Measurements from ENCODE around the gene ALOX15B.
"Not testable (repeated sequence)": the region's sequence is repeated elsewhere in the genome, so short reads cannot be mapped to it uniquely, and the experiment has no call there.

ALOX15B gene

DNA sequence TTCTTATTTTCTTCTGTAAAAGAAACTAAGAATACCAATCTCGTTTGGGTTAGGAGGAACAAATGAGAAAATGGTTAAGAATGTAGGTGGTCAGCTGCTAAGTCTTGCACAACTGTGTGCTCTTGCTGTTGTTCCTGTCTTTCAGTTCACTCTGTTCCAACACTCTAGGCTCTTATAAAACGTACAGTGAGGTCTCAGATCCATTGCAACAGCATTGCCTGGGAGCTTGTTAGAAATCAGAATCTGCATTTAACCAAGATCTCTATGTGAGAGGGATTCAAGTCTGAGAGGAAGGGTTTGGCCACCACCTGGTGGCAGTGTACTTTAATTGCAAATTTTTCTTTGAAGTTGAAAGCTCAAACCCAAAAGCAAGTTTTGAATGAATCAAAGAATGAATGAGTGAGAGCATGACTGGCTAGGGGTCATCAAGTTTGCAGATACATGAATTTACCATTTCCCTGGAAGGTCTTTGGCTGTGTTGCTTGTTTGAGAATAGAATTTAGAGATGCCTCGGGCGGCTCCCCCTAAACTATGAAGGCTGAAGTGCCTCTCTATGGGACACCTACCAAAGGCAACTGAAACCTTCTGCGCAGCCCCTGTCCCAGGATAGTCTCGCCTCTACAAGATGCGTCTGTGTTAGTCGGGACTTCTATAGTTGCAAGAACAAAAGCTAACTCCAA lies 2.5 kb downstream of the ALOX15B start:
- no peak for DNase-seq (ENCODE audit: low read depth in 2 of 2)

DNA sequence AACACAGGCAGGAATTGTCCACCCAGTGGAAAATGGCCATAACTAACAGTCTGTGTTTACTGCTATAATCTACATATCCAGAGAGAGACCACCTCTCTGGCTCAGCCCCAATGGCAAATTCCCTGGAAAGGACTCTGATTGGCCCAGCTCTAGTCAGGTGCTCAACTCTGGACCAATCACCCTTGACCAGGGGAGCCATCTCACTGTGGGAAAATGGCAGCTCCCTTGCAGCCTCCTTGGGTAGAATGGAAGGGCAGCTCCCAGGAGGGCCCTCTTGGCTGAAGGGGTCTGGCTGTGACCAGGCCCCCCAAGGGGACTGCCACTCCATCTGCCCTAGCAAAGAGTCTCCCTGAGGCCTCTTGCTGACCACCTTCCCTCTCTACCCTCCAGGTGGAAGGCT lies 3.1 kb downstream of the ALOX15B start:
- DNase-seq (ENCODE audit: low read depth in 2 of 2): no peak

DNA sequence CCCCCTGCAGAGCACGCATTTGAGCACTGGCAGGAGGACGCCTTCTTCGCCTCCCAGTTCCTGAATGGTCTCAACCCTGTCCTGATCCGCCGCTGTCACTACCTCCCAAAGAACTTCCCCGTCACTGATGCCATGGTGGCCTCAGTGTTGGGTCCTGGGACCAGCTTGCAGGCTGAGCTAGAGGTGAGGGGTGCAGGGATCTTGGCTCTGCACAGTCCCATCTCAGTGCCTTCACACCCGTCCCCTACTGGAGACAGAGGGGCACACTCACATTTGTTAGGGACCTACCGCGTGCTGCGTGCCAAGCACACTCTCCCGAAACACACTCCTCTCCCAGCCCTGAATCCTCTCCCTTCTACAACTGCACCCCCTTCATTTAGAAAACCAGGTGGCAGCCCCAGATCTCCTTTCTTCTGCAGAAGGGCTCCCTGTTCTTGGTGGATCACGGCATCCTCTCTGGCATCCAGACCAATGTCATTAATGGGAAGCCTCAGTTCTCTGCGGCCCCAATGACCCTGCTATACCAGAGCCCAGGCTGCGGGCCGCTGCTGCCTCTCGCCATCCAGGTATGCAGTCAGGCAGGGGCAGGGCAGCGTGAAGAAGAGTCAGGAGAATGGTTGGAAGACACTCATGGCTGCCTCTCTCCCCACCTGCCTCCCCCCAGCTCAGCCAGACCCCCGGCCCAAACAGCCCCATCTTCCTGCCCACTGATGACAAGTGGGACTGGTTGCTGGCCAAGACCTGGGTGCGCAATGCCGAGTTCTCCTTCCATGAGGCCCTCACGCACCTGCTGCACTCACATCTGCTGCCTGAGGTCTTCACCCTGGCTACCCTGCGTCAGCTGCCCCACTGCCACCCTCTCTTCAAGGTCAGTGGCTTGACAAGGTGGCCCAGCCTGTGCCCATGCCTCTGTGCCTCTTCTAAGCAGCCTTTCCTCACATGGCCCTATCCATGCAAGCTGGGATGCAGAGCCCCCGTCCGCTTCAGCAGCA lies 6.3 kb downstream of the ALOX15B start:
- DNase-seq (ENCODE audit: low read depth in 2 of 2): no peak

DNA sequence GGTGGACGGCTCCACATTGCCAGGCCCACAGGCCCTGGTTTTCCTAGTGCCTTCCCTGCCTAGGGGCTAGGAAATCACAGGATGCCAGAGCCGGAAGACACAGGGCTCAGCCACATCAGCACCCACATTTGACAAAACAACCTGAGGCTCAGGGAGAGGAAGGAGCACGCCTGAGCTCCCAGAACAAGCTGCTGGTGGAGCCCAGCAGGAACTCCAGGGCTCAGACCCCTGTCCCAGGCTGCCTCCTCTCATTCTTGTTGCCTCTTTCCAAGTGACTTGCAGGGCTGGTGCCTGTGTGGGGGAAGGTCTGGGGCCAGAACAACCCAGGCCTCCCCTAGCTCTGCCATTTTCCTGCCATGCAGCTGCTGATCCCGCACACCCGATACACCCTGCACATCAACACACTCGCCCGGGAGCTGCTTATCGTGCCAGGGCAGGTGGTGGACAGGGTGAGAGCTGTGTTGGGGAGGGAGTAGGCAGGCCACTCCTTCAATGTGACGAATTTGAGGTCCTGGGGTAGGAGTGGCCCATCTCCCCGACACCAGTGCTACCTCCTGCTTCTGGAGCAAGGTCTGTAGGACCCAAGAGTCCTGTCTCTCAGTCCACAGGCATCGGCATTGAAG lies 7.6 kb downstream of the ALOX15B start:
- no peak for DNase-seq (ENCODE audit: low read depth in 2 of 2)

DNA sequence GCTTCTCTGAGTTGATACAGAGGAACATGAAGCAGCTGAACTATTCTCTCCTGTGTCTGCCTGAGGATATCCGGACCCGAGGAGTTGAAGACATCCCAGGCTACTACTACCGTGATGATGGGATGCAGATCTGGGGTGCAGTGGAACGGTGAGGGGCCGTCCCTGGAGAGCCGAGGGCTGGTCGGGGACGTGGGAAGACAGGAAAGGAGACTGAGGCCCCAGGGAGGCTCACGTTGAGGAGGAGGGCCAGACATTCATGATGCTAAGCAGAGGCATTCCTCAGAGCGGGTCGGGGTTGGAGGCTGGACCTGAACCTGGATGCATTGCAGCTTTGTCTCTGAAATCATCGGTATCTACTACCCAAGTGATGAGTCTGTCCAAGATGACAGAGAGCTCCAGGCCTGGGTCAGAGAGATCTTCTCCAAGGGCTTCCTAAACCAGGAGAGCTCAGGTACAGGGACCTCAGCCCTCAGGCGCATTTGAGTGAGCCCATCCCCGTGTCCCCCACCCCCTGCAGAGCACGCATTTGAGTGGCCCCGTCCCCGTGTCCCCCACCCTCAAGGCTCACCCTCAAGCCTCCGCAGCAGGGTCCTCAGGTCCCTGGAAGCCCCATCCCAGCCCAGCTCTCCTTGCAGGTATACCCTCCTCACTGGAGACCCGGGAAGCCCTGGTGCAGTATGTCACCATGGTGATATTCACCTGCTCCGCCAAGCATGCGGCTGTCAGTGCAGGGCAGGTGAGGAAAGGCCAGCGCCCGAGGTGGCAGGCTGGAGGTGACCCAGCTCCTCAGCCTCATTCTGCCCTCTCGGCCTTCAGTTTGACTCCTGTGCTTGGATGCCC lies 8.3 kb downstream of the ALOX15B start:
- DNase-seq (ENCODE audit: low read depth in 2 of 2): no peak

DNA sequence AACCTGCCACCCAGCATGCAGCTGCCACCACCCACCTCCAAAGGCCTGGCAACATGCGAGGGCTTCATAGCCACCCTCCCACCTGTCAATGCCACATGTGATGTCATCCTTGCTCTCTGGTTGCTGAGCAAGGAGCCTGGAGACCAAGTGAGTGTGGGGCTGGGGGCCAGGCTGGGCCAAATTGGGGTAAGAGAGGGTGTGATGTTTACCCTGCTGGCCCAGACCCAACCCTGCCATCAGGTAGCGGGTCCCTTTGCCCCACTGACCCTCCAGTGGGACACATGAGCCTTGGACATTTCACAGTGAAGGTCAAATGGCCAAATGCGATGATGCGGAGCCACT lies 8.9 kb downstream of the ALOX15B start:
- DNase-seq (ENCODE audit: low read depth in 2 of 2): no peak

DNA sequence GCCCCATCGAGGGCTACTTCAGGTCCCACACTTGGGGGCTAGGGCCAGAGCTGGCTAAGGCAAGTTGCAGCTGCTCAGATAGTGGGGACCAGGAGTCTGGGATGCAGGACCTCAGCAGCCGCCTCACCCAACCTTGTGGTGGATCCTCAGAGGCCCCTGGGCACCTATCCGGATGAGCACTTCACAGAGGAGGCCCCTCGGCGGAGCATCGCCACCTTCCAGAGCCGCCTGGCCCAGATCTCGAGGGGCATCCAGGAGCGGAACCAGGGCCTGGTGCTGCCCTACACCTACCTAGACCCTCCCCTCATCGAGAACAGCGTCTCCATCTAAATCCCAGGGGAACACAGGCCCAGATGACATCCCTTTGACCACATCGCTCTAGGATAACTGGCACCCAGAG lies 9.4 kb downstream of the ALOX15B start:
- no peak for DNase-seq (ENCODE audit: low read depth in 2 of 2)

DNA sequence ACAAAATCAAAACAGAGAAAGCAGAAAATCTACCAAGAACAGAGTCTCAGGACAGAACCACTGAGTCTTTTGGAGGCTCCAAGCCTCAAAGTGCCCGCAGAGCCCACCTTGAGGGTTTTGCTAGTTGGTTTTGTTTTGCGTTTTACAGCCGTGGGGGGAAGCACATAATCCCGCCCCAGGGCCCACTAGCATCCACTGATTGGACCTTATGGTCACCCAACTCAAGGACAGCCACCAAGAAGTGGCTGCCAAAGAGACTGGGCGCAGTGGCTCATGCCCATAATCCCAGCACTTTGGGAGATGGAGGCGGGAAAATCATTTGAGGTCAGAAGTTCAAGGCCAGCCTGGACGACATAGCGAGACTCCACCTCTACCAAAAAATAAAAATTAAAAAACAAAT lies 9.9 kb downstream of the ALOX15B start:
- no peak for DNase-seq (ENCODE audit: low read depth in 2 of 2)

DNA sequence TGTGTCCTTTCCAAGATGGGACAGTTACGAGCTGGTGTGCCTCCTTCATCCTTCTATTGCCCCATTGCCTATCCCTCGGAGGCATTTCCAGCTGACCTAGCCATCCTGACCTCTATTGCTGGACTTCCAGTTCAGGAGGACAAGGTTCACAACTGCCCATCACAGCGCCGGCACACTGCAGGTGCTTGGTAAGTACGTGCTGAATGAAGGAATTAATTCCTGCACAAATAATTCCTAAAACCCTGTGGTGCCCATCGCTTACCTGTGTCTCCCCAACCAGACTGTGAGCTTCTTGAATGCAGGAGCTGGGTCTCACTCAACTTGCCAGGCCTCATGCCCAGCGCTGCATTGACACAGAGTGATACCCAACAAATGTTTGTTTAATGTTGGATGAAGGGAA lies 13.0 kb downstream of the ALOX15B start:
- no peak for DNase-seq (ENCODE audit: low read depth in 2 of 2)

DNA sequence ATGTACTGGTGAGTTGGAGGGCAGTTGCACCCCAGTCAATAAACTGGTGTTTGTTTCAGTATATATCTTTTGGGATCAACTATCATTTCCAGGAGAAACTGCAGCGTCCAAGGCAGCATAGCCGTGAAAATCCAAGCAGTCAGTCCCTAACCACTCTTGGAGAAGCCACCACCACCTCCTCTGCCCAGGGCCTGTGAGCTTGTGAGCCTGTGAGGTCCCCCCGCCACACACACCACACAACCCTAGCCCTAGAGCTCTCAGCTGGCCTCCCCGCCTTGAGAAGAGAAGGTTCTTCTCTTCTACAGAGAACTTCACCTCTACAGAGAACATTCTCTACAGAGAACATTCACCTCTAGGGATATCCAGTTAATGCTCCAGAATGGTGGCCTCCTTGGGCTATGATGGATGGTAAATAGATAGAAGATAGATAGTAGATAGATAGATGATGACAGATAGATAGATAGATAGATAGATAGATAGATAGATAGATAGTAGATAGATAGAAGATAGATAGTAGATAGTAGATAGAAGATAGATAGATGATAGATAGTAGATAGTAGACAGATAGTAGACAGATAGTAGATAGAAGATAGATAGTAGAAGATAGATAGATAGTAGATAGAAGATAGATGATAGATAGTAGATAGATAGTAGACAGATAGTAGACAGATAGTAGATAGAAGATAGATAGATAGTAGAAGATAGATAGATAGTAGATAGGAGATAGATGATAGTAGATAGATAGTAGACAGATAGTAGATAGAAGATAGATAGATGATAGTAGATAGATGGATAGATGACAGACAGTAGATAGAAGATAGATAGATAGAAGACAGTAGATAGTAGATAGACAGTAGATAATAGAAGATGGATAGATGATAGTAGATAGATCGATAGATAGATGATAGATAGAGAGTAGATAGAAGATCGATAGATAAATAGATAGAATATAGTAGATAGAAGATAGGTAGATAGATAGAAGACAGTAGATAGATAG lies 13.7 kb downstream of the ALOX15B start:
- DNase-seq (ENCODE audit: low read depth in 2 of 2): no peak

DNA sequence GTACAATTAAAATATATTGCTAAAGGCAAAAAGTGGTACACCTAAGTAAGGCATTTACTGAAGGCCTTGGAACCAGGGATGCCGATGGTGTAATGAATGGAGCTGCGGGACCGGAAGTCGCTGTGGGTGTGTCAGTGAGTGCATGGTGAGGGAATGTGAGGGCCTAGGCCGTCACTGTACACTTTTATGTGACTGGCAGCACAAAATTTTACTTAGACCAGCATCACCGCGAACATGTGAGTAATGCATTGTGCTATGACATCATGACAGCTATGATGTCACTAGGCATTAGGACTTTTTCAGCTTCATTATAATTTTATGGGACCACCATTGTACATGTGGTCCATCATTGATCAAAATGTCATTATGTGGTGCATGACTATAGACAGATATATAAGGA lies 14.7 kb downstream of the ALOX15B start:
- DNase-seq (ENCODE audit: low read depth in 2 of 2): no peak

DNA sequence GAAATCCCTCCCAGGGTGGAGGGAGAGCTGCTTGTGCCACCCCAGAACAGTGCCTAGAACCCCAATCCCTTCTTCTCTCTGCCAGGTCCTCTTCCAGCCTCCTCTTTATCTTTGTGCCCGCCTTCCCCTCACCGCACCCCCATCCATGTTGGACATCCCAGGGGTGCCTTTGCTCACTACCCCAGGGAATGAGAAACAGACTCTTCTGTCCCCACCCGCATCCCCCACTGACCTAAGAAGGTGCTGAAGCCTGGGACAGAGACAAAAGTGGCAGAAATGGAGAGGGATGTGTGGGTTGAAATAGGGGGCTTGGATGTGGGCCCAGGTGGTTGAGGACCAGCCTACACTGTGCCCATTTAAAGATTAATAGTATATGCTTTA lies 17.0 kb downstream of the ALOX15B start:
- DNase-seq (ENCODE audit: low read depth in 2 of 2): no peak

DNA sequence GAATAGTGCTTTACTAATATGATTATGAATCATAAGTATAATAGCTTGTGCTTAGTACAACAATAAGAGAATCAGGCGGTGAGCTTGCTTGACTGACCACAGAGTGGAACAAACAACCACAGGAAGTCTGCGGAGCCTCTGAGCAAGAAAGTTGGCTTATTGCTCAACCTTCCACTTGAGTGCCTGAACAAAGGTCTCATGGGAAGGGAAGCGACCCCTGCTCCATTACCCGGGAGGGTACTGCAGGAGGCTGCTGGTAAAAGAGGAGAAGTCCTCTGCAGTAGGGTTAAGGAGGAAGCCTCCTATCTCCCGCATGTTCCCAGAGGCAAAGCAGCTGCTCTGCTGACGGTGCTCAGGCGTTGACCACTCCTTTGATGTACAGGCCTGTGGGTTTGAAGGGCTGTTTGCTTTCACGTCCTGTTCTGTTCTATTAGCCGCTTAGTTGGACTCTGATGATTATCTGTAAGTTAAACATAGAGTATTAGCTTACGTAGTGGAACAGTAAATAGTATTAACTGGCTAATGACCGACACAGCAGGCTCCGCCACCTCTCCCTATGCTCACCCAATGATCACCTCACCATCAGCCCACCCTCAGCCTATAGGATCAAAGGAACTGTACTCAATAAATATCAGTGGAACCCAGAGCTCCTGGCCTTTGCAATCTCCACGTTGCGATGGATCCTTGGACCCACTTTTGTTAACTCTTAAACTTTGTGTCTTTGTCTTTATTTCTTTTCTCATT lies 17.5 kb downstream of the ALOX15B start:
- DNase-seq (ENCODE audit: low read depth in 2 of 2): peak; percentile 16 to 38

DNA sequence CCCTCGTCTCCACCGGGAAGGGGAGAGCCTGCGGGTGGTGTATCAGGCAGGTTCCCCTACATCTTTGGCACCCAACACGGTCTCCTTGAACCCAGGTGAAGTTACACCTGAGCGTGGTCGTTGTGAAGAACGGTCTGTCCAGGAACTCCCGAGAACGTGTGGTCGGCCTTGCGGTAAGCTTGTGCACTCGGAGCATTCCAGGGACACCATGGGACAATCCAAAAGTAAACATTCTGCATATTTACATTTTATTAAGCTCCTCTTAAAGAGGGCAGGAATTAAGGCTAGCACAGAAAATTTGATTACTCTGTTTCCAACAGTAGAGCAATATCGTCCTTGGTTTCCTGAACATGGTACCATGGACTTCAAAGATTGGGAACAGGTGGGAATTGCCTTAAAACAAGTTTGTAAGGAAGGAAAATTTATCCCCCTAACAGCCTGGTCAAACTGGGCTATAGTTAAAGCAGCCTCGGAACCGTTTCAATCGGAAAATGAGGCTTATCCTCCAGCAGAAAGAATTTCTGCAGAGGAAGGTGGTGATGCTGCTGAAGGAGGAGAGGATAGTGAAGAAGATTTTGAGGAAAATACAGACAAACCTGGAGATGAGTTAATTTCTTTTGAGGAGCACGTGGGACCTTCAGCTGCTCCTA lies 18.2 kb downstream of the ALOX15B start:
- no peak for DNase-seq (ENCODE audit: low read depth in 2 of 2)

DNA sequence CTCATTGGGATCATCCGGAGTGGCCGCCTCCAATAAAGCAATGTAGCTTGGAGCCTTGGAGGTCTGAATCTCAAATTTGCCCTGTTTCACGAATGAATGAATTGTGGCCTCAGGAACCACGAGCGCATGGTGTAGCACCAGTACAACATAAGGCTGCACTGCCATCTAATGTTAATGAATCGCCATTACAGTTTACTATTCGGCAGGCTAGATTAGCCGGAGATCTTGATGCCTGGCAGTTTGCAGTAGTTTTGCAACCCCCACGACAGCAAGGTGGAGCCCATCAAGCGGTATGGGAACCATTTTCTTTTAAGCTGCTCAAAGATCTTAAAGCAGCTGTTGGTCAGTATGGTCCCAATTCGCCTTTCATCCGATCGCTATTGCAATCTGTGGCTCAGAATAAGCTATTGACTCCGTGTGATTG lies 18.8 kb downstream of the ALOX15B start:
- DNase-seq (ENCODE audit: low read depth in 2 of 2): no peak

DNA sequence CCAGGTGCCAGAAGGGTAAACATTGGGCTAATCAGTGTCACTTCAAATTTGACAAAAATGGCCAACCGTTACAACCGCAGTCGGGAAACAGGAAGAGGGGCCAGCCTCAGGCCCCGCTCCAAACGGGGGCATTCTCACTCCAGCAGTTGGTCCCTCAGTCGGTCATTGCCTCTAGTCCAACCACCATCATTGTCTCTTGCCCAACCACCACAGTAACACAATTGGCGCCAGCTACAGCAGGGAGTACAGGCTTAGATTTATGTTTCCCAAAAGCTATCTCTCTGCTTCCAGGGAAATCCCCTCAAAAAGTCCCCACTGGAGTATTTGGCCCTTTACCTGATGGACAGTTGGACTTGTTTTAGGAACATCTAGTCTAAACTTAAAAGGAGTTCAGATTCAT lies 20.3 kb downstream of the ALOX15B start:
- DNase-seq (ENCODE audit: low read depth in 2 of 2): no peak

DNA sequence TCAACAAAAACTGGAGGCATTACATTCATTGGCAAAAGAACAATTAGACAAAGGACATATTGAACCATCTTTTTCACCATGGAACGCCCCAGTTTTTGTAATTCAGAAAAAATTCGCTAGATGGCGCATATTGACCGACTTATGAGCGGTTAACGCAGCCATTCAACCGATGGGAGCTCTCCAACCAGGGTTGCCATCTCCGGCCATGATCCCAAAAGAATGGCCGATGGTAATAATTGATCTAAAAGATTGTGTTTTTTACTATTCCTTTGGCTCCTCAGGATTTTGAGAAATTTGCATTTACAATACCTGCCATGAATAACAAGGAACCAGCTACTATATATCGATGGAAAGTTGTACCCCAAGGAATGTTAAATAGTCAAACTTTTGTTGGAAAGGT lies 21.4 kb downstream of the ALOX15B start:
- DNase-seq (ENCODE audit: low read depth in 2 of 2): peak; percentile 28 to 36

DNA sequence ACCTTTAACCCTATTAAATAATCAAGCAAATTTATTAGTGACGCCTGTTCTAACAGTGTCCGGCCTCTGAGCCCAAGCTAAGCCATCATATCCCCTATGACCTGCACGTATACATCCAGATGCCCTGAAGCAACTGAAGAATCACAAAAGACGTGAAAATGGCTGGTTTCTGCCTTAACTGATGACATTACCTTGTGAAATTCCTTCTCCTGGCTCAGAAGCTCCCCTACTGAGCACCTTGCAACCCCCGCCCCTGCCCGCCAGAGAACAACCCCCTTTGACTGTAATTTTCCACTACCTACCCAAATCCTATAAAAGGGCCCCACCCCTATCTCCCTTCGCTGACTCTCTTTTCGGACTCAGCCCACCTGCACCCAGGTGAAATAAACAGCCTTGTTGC lies 23.0 kb downstream of the ALOX15B start:
- DNase-seq (ENCODE audit: low read depth in 2 of 2): not testable (repeated sequence)

DNA sequence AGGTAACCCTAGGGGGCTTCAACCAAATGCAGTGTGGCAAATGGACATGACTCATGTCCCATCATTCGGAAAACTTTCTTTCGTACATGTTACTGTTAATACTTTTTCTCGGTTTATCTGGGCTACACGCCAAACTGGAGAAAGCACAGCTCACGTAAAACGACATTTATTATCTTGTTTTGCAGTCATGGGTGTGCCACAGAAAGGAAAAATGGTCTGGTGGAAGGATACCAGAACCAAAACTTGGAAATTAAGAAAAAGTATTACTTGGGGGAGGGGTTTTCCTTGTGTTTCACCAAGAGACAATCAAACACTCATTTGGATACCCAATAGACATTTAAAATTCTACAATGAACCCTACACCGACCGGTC lies 23.6 kb downstream of the ALOX15B start:
- no peak for DNase-seq (ENCODE audit: low read depth in 2 of 2)
